HL-60 (cell line): Measurements from ENCODE around the gene RABGAP1L.

Source experiments
- DNase-seq, 2 experiments: peaks; one replicate each; pipeline ENCODE4 v3.0.0-alpha.2; 2010 to 2020; ENCODE audit warnings: low read depth in 1 of 2, low spot score in 1 of 2
- H3K27ac ChIP-seq: fragments of 250-450 bp; sonication (Bioruptor Pico); replicated peaks from 2 replicates; pipeline ENCODE4 v1.5.1; 2020; ENCODE audit warnings: mild to moderate bottlenecking, moderate library complexity
- H3K27me3 ChIP-seq: fragments of 250-450 bp; sonication (Bioruptor Pico); 2 replicates; pipeline ENCODE4 v1.5.1; 2021; ENCODE audit warnings: mild to moderate bottlenecking, moderate library complexity; ENCODE audit not compliant: insufficient read depth, poor library complexity, severe bottlenecking
- H3K4me3 ChIP-seq: replicated peaks from 2 replicates; pipeline ENCODE4 v1.5.1; 2011; ENCODE audit warnings: mild to moderate bottlenecking, control low read depth, low read length; ENCODE audit not compliant: insufficient read depth
- GABPA ChIP-seq: IDR thresholded peaks from 2 replicates; pipeline ENCODE4 v1.6.1; 2012; ENCODE audit warnings: low read depth
- POLR2AphosphoS5 ChIP-seq: IDR thresholded peaks from 2 replicates; pipeline ENCODE4 v1.6.1; 2012; ENCODE audit warnings: low read depth
- SPI1 ChIP-seq: IDR thresholded peaks from 2 replicates; pipeline ENCODE4 v1.6.1; 2012; ENCODE audit warnings: low read depth, mild to moderate bottlenecking, borderline replicate concordance
- TF ChIP-seq, protein P1 (sequence below): IDR thresholded peaks from one replicate; pipeline ENCODE4 v1.5.1; 2011; ENCODE audit warnings: low read length, control low read depth, inconsistent platforms; ENCODE audit not compliant: insufficient read depth
- TF ChIP-seq, protein P2 (sequence below): IDR thresholded peaks from 2 replicates; pipeline ENCODE4 v1.6.1; 2012; ENCODE audit warnings: low read depth; ENCODE audit not compliant: insufficient replicate concordance

Gene RABGAP1L

DNA sequence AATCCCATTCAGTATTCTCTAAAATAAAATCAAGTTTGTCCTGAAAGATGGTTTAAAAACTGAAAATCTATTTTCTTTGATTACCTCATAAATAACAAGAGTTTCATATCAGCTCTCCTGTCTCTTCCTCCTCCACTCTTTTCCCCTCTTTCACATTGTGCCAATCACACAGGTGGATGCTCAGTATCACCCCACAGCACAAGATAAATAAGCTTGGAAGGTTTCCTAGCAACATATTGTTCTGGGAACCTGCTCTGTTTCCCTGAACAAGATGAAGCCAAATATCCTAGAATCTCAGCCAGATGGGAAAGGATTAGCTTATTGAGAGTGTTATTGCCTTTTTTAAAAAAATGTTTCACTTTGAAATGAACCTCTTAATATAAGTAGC, 794.7 kb downstream of the RABGAP1L start:
- Histone ChIP-seq H3K4me3 (no peak overlapping the region), H3K27me3 (no peaks in the 10 kb centered on the region), H3K27ac (no peak overlapping the region)
- TF ChIP-seq, protein P1, sequence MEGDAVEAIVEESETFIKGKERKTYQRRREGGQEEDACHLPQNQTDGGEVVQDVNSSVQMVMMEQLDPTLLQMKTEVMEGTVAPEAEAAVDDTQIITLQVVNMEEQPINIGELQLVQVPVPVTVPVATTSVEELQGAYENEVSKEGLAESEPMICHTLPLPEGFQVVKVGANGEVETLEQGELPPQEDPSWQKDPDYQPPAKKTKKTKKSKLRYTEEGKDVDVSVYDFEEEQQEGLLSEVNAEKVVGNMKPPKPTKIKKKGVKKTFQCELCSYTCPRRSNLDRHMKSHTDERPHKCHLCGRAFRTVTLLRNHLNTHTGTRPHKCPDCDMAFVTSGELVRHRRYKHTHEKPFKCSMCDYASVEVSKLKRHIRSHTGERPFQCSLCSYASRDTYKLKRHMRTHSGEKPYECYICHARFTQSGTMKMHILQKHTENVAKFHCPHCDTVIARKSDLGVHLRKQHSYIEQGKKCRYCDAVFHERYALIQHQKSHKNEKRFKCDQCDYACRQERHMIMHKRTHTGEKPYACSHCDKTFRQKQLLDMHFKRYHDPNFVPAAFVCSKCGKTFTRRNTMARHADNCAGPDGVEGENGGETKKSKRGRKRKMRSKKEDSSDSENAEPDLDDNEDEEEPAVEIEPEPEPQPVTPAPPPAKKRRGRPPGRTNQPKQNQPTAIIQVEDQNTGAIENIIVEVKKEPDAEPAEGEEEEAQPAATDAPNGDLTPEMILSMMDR: no peak
- TF ChIP-seq, protein P2, sequence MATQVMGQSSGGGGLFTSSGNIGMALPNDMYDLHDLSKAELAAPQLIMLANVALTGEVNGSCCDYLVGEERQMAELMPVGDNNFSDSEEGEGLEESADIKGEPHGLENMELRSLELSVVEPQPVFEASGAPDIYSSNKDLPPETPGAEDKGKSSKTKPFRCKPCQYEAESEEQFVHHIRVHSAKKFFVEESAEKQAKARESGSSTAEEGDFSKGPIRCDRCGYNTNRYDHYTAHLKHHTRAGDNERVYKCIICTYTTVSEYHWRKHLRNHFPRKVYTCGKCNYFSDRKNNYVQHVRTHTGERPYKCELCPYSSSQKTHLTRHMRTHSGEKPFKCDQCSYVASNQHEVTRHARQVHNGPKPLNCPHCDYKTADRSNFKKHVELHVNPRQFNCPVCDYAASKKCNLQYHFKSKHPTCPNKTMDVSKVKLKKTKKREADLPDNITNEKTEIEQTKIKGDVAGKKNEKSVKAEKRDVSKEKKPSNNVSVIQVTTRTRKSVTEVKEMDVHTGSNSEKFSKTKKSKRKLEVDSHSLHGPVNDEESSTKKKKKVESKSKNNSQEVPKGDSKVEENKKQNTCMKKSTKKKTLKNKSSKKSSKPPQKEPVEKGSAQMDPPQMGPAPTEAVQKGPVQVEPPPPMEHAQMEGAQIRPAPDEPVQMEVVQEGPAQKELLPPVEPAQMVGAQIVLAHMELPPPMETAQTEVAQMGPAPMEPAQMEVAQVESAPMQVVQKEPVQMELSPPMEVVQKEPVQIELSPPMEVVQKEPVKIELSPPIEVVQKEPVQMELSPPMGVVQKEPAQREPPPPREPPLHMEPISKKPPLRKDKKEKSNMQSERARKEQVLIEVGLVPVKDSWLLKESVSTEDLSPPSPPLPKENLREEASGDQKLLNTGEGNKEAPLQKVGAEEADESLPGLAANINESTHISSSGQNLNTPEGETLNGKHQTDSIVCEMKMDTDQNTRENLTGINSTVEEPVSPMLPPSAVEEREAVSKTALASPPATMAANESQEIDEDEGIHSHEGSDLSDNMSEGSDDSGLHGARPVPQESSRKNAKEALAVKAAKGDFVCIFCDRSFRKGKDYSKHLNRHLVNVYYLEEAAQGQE: no peak
- no peak for TF ChIP-seq POLR2AphosphoS5
- DNase-seq: no peak

GRCh38 chr1:174954671-174955669, 795.6 kb downstream of the RABGAP1L start:
- no peak for DNase-seq
- Histone ChIP-seq H3K27ac (no peak overlapping the region), H3K4me3 (no peak overlapping the region)

GRCh38 chr1:174956086-174956485, 796.8 kb downstream of the RABGAP1L start:
- TF ChIP-seq GABPA (no peak), POLR2AphosphoS5 (no peak), SPI1 (no peak)
- TF ChIP-seq, protein P2: no peak
- TF ChIP-seq, protein P1: no peak
- Histone ChIP-seq H3K4me3 (no peak overlapping the region), H3K27ac (no peak overlapping the region), H3K27me3 (no peaks in the 10 kb centered on the region)
- DNase-seq: no peak

More at GRCh38 chr1:174954671-174955669, 795.6 kb downstream of the RABGAP1L start:
- TF ChIP-seq, protein P2: no peak
- TF ChIP-seq GABPA: no peak
- H3K27me3 ChIP-seq: no peaks in the 10 kb centered on the region
